HuH-7 (cell line): ENCODE measurements around the gene CASQ2.

Experiments used
- DNase-seq: peaks from one replicate; pipeline ENCODE4 v3.0.0; 2011; ENCODE audit warnings: low spot score

The CASQ2 gene

GRCh38 chr1:115768549-115768948 is at the start of gene CASQ2:
Gene CASQ2 (minus strand): TSS chr1:115768714. CDS start chr1:115768541, 173 bp downstream.
- no peak for DNase-seq

DNA sequence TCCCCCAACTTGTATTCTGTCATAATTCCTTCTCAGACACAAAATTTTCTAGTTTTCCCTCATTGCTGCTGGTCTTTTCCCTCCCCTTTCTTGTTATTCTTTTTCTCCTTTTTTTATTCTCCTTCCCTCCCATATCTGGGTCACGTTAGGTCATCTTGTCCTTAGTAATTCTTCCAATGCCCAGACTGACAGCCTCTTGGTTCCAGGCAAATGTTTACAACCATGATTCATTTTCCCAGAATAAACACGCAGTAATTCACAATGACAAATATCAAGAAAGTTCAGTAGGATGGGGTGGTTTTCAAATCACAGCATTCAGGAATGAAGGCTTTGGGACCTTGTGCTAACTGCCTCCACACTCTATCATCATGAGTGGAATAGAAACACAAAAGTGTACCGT is 47.2 kb upstream of the CASQ2 start:
- no peak for DNase-seq

DNA sequence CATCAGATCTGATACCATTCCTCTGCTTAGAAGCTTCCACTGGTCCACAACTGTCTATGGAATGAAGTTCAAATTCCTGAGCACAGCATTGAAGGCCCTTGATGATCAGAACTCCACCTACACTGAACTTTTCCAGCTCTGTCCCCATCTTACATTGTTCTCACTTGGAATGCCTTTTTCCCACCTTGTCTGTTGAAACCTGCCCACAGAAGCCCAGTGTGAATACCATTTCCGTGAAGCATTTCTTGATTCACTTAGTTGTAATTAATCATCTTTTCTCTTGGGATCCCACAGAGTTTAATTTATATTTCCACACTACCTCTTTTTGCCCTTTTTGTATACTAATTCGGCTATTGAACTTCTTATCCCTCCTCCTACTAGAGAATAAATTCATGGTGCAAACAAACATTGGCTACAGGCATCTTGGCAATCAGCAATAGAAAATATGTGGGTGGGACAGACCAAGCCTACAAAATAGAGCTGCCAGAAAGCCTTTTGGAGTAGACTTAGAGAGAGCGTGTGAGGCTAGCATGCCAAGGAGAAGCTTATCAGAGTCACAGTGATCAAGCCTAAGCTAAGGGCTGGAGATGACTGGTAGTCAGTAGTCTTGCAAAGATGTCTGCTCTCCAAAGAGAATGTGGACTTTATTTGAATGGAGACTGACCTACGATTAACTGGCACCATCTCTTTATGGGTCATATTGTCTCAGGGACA is 46.3 kb upstream of the CASQ2 start:
- DNase-seq: no peak

- no peak for DNase-seq
These were observed 45.2 kb upstream of the CASQ2 start for GRCh38 chr1:115813727-115814126.

GRCh38 chr1:115811140-115811828 is 42.8 kb upstream of the CASQ2 start:
- no peak for DNase-seq

DNA sequence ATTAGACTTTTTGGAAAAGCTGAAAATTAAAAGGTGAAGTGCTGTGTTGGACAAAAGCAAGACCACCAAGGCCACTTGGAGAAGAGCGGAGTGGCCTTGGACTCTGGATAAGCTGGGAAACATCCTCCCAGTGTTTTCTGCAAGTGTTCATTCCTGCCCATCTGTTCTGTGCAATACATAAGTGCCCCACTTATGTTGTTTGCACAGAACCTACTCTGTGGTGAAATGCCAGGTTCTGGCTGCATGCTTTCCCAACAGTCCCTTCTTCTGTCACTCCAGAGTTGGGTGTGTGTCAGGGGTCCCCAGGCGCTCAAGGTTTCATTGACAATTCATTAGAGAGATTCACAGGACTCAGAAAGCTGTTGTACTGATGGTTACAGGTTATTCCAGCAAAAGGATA is 42.1 kb upstream of the CASQ2 start:
- no peak for DNase-seq

DNA sequence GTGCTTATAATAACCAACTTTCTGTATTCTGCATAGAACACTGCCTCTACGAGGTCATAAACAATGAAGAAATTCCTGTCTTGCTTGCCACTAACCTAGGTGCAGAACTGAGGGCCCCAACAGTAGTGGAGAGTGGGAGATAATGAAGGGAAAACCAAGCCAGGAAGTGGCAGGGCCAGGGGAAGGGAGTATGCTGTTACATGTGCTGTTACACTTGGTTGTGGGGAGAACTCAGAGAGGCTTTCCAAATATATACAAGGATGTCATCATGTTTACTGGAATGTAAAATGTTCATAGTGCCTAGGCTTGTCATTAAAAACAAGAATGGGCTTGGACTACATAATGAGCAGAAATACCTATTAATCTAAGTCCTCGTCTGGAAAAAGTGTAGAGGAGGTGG is 41.3 kb upstream of the CASQ2 start:
- no peak for DNase-seq

DNA sequence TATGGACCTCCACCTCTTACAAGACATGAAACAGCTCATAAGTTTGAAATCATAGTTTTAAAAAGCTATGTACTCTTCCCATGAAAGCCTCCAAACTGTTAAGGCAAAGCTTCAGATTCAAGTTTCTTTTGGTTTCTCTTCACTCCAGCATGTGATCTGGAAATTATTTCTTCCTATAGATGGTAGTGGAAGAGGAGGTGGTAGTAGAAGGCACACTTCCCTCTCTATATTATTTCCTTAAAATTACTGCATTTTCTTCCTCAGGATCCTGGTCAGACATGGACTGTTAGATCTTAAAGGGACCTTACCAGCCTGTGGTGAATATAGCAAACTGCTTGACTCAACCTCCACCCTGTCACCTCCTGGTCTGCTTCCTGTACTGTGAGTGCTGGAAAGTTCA is 40.6 kb upstream of the CASQ2 start:
- DNase-seq: no peak

- peak; percentile 40 for DNase-seq
These were observed 39.2 kb upstream of the CASQ2 start for GRCh38 chr1:115807723-115808122.

GRCh38 chr1:115805597-115805996 is 37.1 kb upstream of the CASQ2 start:
- DNase-seq: no peak

- DNase-seq: no peak
These were observed 33.9 kb upstream of the CASQ2 start for GRCh38 chr1:115802416-115802815.

GRCh38 chr1:115797486-115797885 is 29.0 kb upstream of the CASQ2 start:
- no peak for DNase-seq

GRCh38 chr1:115796897-115797296 is 28.4 kb upstream of the CASQ2 start:
- DNase-seq: no peak

DNA sequence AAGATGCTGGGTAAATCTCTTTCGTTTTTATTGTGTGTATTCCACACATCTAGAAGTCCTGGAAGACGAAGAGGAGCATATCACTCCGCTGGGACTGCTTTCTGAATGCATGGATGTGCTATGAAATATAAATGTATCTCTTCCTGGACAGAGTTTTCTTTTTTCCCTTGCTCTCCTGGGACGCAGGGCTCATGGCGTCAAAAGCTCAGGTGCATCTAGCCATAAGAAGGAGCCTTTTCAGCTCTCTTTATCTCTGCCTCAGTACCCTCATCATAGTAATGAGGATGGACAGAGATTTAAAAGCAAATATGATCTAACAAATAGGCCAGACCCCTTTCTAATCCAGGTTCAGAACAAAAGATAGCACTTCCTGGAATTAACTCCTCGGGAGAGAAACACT is 27.5 kb upstream of the CASQ2 start:
- no peak for DNase-seq

DNA sequence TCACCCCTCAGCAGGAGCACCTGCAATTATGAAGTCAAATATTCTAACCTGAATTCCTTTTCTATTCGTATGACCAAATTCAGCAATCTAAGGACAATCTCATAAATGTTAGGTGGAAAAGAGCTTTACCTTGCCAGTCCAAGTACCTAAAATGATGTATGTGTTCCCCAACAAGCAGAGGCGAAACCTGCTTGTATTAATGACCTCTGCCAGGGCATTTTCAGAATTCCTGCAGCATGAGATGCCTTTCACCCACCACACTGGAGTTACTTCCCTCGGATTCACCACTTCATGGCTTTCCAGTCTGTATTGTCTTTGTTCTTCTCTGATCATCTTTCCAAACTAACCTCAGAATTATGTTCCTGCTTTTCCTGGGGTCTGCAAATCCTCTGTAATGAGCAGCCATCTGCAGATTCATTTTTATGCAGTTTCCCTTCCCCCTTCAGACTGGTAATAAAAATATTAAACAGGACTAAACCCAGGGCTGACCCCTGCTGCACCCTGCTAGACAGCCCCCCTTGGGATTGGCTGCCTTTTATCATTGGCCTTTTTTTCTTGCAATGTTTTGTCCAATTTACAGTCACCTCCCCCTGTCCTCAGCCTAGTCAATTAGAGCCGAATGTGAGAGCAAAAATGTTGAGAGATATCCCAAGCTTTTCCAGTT is 26.6 kb upstream of the CASQ2 start:
- no peak for DNase-seq

GRCh38 chr1:115793162-115793561 is 24.6 kb upstream of the CASQ2 start:
- DNase-seq: no peak

GRCh38 chr1:115791816-115792215 is 23.3 kb upstream of the CASQ2 start:
- no peak for DNase-seq

DNA sequence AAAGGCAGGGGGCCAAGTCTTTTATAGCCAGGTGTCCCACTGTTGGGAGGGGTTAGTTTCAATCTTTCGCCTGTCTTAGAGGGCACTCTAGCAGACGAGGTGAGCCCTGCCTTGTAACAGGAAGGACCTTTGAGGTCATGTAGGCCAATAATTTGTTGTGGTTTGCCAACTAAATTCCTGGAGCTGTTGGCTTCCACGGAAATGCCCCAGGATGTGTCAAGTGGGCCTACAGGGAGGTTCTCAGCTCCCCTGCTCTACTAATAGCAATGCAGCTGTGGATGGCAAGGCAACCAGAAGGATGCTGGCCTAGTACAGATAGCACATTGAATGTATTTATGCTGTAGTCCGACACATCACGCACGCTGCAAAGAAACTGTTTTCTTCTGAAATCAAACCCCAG is 22.3 kb upstream of the CASQ2 start:
- no peak for DNase-seq

- DNase-seq: no peak
These were observed 21.8 kb upstream of the CASQ2 start for GRCh38 chr1:115790356-115790755.

DNA sequence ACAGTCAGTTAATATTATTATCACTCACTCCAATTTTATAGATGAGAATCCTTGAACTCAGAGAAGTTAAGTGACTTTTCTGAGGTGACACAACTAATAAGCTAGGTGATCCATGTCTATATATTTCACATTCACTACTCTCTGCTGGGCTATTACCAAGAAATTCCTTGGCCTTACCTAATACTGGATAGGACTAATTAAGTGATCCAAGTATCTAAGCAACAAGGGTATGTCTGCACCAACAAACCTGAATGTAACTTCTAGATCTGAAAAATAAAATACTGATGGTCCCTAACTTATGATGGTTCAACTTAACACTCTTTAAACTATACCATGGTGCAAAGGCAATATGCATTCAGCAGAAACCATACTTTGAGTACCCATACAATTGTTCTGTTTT is 14.8 kb upstream of the CASQ2 start:
- DNase-seq: no peak

DNA sequence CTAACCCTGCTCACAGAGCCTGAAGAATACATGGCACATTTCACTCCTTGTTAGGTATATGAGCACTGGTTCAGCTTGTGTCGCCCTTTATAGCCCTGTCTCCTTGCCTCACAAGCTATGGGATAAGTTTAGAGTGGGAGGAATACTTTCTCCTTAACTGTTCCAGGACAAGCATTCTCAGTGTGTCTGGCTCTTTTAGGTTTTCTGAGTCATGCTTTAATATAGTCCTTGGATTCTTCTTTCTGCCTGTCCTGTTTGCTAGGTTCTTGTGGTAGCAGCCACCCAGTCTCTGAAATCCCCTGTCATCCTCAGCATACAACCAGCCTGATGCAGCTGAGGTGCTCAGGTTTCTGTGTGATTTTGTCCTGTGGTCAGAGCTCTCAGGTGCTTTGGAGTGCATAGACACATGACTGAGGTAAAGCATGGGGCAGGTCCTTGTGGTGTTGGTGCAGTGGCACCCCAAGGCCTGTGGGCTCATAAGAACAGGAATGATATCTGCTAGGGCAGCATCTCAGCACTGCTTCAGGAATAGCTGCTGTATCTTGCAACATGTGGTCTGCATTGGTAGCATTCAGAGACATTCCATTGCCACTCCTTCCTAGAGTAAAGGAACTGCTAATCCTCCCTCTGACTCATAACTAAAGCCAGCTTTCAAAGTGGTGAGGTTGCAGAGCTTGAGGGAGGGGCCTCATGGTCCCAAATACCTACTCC is 14.2 kb upstream of the CASQ2 start:
- no peak for DNase-seq

DNA sequence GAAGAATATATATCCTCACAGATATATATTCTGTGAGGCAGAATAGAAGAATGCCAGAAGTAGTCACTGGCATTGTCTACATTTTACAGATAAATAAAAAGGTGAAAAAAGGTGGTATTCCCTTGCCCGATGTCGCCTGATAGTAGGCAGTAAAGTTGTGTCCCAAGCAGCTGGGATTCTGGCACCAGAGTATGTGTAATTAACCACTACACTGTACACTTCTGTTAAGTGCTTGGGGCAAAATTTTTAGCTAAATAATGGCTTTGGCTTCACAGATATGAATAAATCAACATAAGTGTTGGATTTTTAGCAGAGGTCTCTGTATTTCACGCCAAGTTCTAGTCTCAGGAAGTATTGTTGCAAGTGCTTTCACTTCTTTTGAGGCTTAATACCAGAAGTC is 13.3 kb upstream of the CASQ2 start:
- DNase-seq: no peak

- DNase-seq: no peak
These were observed 12.8 kb upstream of the CASQ2 start for GRCh38 chr1:115781343-115781742.
